Measurements from ENCODE around the gene CNDP2.

DNA sequence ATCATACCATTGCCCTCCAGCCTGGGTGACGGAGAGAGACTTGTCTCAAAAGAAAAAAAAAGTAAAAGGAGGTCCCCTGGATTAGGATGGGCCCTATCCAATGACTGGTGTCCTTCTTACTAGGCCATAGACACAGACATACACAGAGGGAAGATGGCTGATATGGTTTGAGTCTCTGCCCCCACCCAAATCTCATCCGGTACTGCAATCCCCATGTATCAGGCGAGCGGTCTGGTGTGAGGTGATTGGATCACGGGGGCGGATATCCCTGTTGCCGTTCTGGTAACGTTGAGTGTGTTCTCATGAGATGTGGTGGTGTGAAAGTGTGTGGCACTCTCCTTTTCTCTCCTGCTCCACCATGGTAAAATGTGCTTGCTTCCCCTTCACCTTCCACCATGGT lies 7.8 kb upstream of the CNDP2 start:
- TF ChIP-seq CTCF (conservative IDR thresholded peaks at IDR 0.05; ENCODE audit: low read depth, low read length) (no peak), EZH2 (IDR thresholded peaks at IDR 0.05; ENCODE audit: low read length, unreplicated experiment) (no peak), EZH2phosphoT487 (IDR thresholded peaks at IDR 0.05; ENCODE audit: borderline replicate concordance, low read length) (no peak)
